Pancreas (tissue), 10 donors: Measurements from ENCODE around the gene GPR89B. TPM values are rescaled to one million over a fixed set of nuclear protein-coding genes. Genes with fewer than 3 reads are reported as not detected.
A peak's percentile ranks its signal among the peaks of the same experiment; 100 is the strongest.
"Not testable (repeated sequence)": the region's sequence is repeated elsewhere in the genome, so short reads cannot be mapped to it uniquely, and the experiment has no call there.

ENCODE experiments used
- ATAC-seq, 4 donors: fragments of 200-7000 bp; cut with Tn5 transposase; one replicate each; pipeline versions ENCODE4 v1.8.0 to v1.9.1; 2020; ENCODE audit warnings: mild to moderate bottlenecking in 4 of 4, moderate library complexity in 4 of 4
- DNase-seq, 6 donors: peaks; one replicate each; pipeline ENCODE4 v3.0.0-alpha.2; 2020
- FAIRE-seq: peaks from 2 replicates; lab custom pipeline; 2012; peaks lifted over from hg19 to GRCh38; lab: Jason Lieb, UNC
- H3K27ac ChIP-seq, 4 donors: fragments of 200-600 bp; sonication (generic); 1 replicate in 3 of 4; 2 replicates in 1 of 4; pipeline versions ENCODE4 v1.5.0 to v1.8.0; 2020
- H3K27me3 ChIP-seq, 4 donors: fragments of 200-600 bp; one replicate each; pipeline ENCODE4 v1.8.0; 2021
- H3K36me3 ChIP-seq, 3 donors: fragments of 200-600 bp; sonication (generic) in 1 of 3; one replicate each; pipeline versions ENCODE4 v1.5.0 to v1.8.0; 2020 to 2021
- H3K4me1 ChIP-seq, 3 donors: fragments of 200-600 bp; one replicate each; pipeline ENCODE4 v1.8.0; 2021
- H3K4me3 ChIP-seq, 4 donors: fragments of 200-600 bp; sonication (generic) in 2 of 4; one replicate each; pipeline versions ENCODE4 v1.5.0 to v1.8.0; 2020 to 2021
- H3K9me3 ChIP-seq, 4 donors: fragments of 200-600 bp; one replicate each; pipeline ENCODE4 v1.8.0; 2021
- CTCF ChIP-seq, 4 donors: fragments of 200-600 bp; sonication (generic) in 3 of 4; IDR thresholded peaks; one replicate each; pipeline versions ENCODE4 v1.5.0 to v1.8.0; 2021; ENCODE audit warnings: antibody characterized with exemption in 4 of 4
- WGBS, 2 donors: extraction: QIAGEN DNeasy Blood & Tissue Kit; methylation state at CpG; one replicate each; pipeline ENCODE4 v1.1.7; 2013; 5-methylcytosine and 5-hydroxymethylcytosine counted together
- intact Hi-C, 3 donors: fragments of 100-400 bp; cut with DNase I; formaldehyde crosslinking; loops; one replicate each; pipeline versions ENCODE4 v1.11.1 to v1.14.2; 2022
- polyA plus RNA-seq, 2 donors: library from polyadenylated mRNA; stranded (reverse); fragments of 200-250 nt; gene quantifications; one replicate each; pipeline ENCODE4 v1.2.3, GENCODE V29; 2013
- total RNA-seq, 6 donors: library from RNA; stranded (reverse); fragmentation: NEBNext Ultra II Directional in 4 of 6; extraction: Animal tissue kit (Norgen Biotek cat#: 25700) in 4 of 6; gene quantifications; one replicate each; pipeline versions ENCODE4 v1.2.1 to v1.2.4, GENCODE V29; 2021 to 2023
- donor health status: healthy with polysubstance abuse.
- donor health status: DM: no; HTN: no; CAD: no; lungs with moderate emphysema.
- donor health status: DM: no; HTN: no; CAD: no.
- donor health status: control.
- donor health status: control.
- donor health status: Bipolar disorder and iron deficiency.
- donor health status: DM: yes; HTN: yes; CAD: no.
- donor health status: DM: no; HTN: no; CAD: no.
- donor health status: DM: no; HTN: no; CAD: no.
- donor health status: DM: yes; HTN: yes; CAD: no.

GPR89B gene
- total and polyA plus RNA-seq, 8 donors: 6.0 to 18.1 (median 8.1) TPM

- WGBS, 2 donors: 89 to 90% methylated on average over 7 of the region's 7 CpGs
- no peak overlapping the region for H3K27ac ChIP-seq
- H3K9me3 ChIP-seq: no peaks in the 10 kb centered on the region
- no peak for DNase-seq
- H3K36me3 ChIP-seq: no peaks in the 10 kb centered on the region
- H3K4me3 ChIP-seq: no peak overlapping the region
- no peak for TF ChIP-seq CTCF (IDR thresholded peaks at IDR 0.05)
- peaks cover 0 to 5% (median 0%) of the 10 kb centered on the region in 4 donors for H3K27me3 ChIP-seq
- no peak for FAIRE-seq
- H3K4me1 ChIP-seq: no peaks in the 10 kb centered on the region
- ATAC-seq: no peak
- intact Hi-C loops: no loop called here
Measured at GRCh38 chr1:147913362-147913942, 14.8 kb upstream of the GPR89B start.

- DNase-seq: no peak
- H3K4me3 ChIP-seq: no peak overlapping the region
- no peaks in the 10 kb centered on the region for H3K9me3 ChIP-seq
- no peak overlapping the region for H3K27ac ChIP-seq
- no peak for TF ChIP-seq CTCF (IDR thresholded peaks at IDR 0.05)
- ATAC-seq: no peak
- H3K4me1 ChIP-seq: no peaks in the 10 kb centered on the region
- 93 to 95% methylated on average over 6 of the region's 6 CpGs for WGBS, 2 donors
- H3K36me3 ChIP-seq: no peaks in the 10 kb centered on the region
- H3K27me3 ChIP-seq: peaks cover 0 to 5% (median 0%) of the 10 kb centered on the region in 4 donors
- intact Hi-C loops: no loop called here
- FAIRE-seq: no peak
Measured at GRCh38 chr1:147919896-147920295, 8.3 kb upstream of the GPR89B start.

GRCh38 chr1:147924813-147925212, 3.4 kb upstream of the GPR89B start:
- FAIRE-seq (no peak), ATAC-seq (no peak), DNase-seq (no peak)
- no peaks in the 10 kb centered on the region for H3K36me3 ChIP-seq
- H3K27ac ChIP-seq: no peak overlapping the region
- H3K27me3 ChIP-seq: no peaks in the 10 kb centered on the region
- peaks cover 0 to 6% (median 2%) of the 10 kb centered on the region in 3 donors for H3K4me1 ChIP-seq
- WGBS, 2 donors: 90 to 100% methylated on average over 1 of the region's 1 CpG
- intact Hi-C loops: no loop called here
- no peak overlapping the region for H3K4me3 ChIP-seq
- H3K9me3 ChIP-seq: no peaks in the 10 kb centered on the region
- no peak for TF ChIP-seq CTCF (IDR thresholded peaks at IDR 0.05)

GRCh38 chr1:147927215-147927614, 1.0 kb upstream of the GPR89B start:
- H3K27ac ChIP-seq, DNase-seq, H3K9me3 ChIP-seq, H3K4me3 ChIP-seq, ATAC-seq, H3K36me3 ChIP-seq, H3K27me3 ChIP-seq, intact Hi-C loops, FAIRE-seq: not testable (repeated sequence)
- H3K4me1 ChIP-seq: peaks cover 0 to 11% (median 10%) of the 10 kb centered on the region in 3 donors
- 88 to 92% methylated on average over 1 to 3 of the region's 6 CpGs for WGBS, 2 donors

GRCh38 chr1:147927689-147928088, 531 bp upstream of the GPR89B start:
- H3K4me3 ChIP-seq, intact Hi-C loops, H3K9me3 ChIP-seq, FAIRE-seq, H3K36me3 ChIP-seq, H3K27me3 ChIP-seq, H3K27ac ChIP-seq: not testable (repeated sequence)
- WGBS, 2 donors: 50 to 73% methylated on average over 2 to 4 of the region's 10 CpGs
- H3K4me1 ChIP-seq: peaks cover 0 to 11% (median 10%) of the 10 kb centered on the region in 3 donors
- ATAC-seq (peak in 2 of 4 donors; percentile 4 to 21), DNase-seq (peak in 1 of 6 donors; percentile 39)

GRCh38 chr1:147931137-147931536, 2.9 kb downstream of the GPR89B start:
- WGBS, 2 donors: 55 to 62% methylated on average over 2 of the region's 2 CpGs
- H3K36me3 ChIP-seq, H3K27me3 ChIP-seq, H3K9me3 ChIP-seq, DNase-seq, H3K27ac ChIP-seq, H3K4me3 ChIP-seq, FAIRE-seq, intact Hi-C loops, ATAC-seq: not testable (repeated sequence)
- H3K4me1 ChIP-seq: peaks cover 0 to 11% (median 10%) of the 10 kb centered on the region in 3 donors

GRCh38 chr1:147935296-147935695, 7.1 kb downstream of the GPR89B start:
- DNase-seq, FAIRE-seq, H3K4me1 ChIP-seq, H3K4me3 ChIP-seq, intact Hi-C loops, H3K27me3 ChIP-seq, H3K9me3 ChIP-seq, ATAC-seq, H3K27ac ChIP-seq, H3K36me3 ChIP-seq: not testable (repeated sequence)
- 95 to 96% methylated on average over 3 of the region's 3 CpGs for WGBS, 2 donors

- WGBS, 2 donors: 84 to 88% methylated on average over 2 of the region's 2 CpGs
- H3K27me3 ChIP-seq, ATAC-seq, DNase-seq, FAIRE-seq, intact Hi-C loops, H3K4me3 ChIP-seq, H3K36me3 ChIP-seq, H3K9me3 ChIP-seq, H3K27ac ChIP-seq, H3K4me1 ChIP-seq: not testable (repeated sequence)
Measured at GRCh38 chr1:147940456-147940855, 12.2 kb downstream of the GPR89B start.

- H3K27me3 ChIP-seq, H3K4me3 ChIP-seq, H3K27ac ChIP-seq, H3K36me3 ChIP-seq, DNase-seq, ATAC-seq, H3K9me3 ChIP-seq, intact Hi-C loops, H3K4me1 ChIP-seq: not testable (repeated sequence)
- no CpG with 5 or more reads among the region's 1 CpG for WGBS, 2 donors
- peak; percentile 23 for FAIRE-seq
Measured at GRCh38 chr1:147942563-147942962, 14.3 kb downstream of the GPR89B start.
